ENCODE measurements around the gene BABAM1.
"Not testable (repeated sequence)": the region's sequence is repeated elsewhere in the genome, so short reads cannot be mapped to it uniquely, and the experiment has no call there.

Gene BABAM1

DNA sequence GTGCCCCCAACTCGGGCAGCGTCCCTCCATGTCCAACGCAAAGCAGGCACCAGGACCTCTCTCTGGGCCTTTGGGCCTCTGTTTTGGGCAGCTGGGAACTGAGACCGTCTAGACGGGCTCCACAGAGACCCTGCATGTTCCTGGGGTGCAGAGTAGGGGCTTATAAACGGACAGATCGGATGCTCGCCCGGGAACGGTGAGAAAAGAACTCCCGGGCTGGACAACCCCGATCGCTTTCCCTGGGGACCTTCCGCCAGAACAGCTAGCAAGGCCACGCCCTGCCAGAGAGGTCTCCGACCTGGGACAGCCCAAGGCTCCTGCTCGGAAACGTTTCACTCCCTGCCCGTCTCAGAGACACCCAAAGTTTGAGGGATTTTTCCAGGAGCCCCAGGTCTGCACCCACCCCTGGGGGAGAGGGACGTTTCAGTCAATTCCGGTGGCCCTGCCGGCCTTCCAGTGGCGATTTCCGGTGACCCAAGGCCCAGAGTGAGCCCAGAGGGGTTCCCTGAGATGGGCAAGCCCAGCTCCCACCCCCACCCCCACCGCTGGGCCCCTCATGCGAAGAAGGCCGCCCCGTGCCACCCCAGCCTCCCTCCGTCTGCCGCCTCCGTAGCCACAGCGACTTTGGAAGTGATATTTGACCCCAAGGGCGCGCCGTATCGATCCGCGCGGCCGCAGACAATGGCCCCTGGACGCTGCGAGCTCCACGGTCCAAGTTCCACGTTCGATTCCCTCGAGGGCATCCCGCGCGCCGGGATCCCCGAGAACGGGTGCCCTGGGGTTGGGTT is 23.2 kb upstream of the BABAM1 start:
- no peak for DNase-seq

DNA sequence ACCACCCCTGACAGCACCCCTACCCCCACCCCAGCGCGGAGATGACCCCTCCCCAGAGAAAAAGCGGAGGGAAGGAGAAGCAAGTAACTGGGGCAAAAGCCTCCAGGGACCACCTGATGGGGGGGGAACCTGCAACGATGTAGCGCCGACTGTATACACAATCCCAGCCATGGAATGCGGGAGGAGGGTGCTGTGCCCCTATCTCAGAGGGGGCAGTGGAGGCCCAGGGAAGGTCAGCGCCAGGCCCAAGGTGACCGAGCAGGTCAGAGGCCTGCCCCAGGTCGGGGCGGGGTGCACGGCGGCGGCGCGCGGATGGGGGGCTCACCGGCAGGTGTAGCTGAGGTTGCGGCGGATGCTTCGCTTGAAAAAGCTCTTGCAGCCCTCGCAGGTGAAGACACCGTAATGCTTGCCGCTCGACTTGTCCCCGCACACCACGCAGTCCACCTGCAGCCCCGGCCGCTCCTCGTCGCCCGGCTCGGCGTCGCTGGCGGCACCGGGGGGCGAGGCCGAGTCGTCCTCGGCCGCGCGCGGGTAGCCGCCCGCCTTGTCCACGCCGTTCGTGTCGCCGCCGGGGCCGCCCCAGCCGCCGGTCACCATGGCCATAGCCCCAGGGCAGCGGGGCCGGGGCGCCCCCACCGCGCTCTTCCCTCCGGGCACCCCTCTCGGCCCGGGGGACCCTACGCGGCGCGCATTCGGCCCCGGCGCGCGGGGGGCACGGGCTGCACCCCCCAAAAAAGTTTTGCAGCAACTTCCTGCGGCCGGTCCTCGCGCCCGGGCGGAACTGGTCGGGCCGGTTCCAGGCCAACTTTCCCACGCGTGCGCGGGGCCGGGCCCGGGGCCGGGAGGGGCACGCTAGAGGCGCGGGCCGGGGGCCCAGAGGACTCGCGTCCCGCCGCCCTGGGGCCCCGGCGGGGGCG is 22.4 kb upstream of the BABAM1 start:
- DNase-seq = no peak

DNA sequence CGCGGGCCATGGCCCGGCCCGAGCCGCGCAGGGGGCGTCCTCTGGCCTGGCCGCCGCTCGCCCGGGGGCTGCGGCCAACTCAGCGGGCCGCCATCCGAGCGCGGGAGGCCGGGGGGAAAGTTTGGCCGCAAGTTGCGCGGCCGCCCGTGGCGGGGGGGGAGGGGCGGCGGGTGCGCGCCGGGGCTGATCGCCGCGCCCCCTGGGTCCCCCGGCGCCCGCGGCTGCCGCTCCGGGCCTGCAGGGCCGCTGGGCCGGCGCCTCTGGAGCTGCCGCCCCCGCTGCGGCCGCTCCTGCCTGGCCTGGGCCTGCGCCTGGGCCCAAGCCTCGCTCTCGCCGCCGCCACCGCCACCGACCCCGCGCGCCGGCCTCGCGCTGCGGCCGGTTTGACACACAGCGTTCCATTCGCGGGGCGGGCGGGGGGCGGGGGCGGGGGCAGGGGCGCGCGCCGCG is 21.7 kb upstream of the BABAM1 start, which contains the start of gene NR2F6:
Gene NR2F6 (minus strand): TSS at position 385 of the 450 bp plus-strand sequence. CDS start 699 bp downstream, outside the sequence.
- DNase-seq = no peak

DNA sequence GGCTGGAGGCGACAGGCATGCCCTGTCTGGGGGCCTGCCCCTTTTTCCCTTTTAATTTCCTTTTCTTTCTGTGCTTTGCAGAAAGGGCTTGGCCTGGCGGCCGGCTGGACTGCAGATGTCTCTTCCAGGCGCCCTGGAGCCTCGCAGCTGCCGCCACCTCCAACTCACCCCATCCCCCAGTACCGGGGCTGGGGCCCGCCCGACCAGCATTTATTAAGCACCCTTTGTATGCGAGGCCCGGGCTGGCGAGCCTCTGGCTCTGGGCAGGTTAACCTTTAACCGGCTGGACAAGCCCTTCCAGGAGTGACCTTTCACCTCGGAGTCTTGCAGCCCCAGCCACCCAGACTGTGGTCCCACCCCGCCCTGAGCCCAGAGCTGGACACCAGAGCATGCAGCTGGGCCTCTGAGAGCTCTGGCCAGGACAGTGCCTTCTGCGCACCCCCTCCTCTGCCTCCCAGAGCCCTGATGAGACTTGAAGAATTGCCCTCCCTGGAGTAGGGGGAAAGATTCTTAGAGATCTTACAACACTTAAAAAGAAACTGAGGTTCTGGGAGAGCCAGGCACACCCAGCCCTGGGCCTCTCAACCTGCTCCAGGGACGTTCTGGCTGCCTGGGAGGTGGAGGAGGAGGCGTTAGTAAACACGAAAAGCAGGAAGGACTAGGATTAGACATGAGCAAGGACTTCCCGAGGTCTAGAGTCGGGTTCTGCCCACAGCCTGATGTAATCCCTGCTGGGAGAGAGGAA is 20.4 kb upstream of the BABAM1 start:
- no peak for DNase-seq

- no peak for DNase-seq
Measured at GRCh38 chr19:17248011-17248776, 19.0 kb upstream of the BABAM1 start.

DNA sequence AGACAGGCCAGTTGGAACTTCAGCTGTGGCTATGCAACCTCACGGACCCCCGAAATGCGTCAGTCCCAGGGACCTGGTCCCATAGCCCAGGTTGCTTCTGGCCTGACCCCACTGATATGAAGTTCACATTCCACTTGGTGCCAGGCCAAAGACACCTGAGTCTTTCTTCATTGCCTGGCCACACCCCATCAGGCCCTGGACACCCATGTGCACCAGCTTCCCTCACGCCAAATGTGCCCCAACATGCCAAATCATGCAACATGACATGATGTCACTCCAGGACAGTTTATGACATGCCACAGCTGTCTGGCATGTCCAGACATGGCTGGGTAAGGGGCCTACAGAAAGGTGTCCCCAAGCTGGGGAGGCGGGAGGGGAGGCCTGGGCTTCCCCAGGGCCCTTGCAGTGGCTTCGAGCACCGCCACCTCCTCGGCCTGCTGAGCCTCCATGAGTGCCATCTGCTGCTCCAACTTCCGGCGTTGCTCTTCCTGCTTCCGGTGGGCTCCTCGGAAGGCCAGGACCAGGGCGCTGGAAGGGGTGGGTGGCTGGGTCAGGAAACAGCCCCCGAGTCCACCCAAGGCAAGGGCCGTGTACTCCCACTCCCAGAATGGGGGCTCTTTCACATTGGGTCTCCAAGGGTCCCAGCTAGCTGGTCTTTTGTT is 17.2 kb upstream of the BABAM1 start:
- DNase-seq = no peak

- no peak for DNase-seq
Measured at GRCh38 chr19:17254636-17255035, 12.6 kb upstream of the BABAM1 start.

GRCh38 chr19:17255150-17255621 is 12.1 kb upstream of the BABAM1 start:
- DNase-seq = no peak

DNA sequence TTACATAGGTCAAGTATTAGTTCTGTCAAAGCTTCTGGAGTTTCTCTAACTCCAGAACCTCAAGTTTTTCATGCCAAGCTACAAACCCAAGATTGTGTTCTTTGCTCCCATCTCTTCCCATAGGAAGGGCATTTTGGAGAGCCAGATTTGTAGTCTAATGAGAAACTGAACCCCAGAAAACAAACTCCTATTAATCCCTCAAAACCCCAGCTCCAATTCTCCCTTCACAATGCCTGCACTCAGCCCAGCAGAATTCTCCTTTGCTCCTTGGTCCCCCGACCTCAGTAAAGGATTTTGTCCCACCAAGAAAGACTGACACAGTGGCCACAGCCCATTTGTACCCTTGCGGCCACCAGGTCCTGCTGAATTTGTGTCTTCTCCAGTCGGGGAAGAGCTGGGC is 11.1 kb upstream of the BABAM1 start:
- DNase-seq = no peak

GRCh38 chr19:17259118-17259780 is 8.0 kb upstream of the BABAM1 start:
- no peak for DNase-seq

DNA sequence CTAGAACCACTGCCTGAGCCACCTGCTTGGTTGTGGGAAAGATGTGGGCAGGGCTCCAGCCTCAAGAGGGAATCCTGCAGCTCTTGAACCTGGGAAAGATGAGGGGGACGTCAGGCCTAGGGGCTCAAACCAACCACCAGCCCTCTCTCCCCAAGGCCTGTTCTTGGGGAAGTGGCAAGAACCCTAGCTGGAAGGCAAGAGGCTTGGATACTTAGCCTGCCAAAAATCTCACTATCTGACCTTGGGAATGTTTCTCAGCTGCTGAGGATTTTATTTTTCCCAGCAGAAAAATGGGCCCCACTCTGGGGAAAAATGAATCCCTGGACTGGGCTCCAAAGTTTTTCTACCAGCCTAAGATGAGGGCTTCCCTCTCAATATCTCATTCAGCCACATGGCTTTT is 7.3 kb upstream of the BABAM1 start:
- DNase-seq = no peak

DNA sequence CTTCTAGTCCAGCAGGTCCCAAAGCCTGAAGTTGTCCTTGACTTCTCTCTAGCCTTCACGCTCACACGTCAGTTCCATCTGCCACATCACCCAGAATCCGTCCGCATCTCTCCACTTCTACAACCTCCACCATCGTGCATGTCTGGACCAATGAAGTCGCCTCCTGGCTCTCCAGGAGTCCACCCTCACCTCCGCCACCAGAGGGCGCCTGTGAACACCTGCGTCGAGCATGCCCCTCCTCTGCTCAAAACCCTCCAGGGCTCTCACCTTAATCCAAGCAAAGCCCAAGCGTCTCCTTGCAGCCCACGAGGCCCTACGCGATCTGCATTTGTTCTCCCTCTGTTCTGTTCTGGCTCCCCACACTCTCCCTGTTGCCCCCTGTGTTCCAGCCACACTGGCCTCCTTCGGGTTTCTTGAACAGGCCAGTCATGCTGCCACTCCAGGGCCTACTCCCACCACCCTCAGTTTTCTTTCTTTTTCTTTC is 6.4 kb upstream of the BABAM1 start:
- no peak for DNase-seq

GRCh38 chr19:17262557-17262956 is 4.7 kb upstream of the BABAM1 start:
- no peak for DNase-seq

GRCh38 chr19:17263712-17264640 is 3.3 kb upstream of the BABAM1 start:
- DNase-seq = no peak

DNA sequence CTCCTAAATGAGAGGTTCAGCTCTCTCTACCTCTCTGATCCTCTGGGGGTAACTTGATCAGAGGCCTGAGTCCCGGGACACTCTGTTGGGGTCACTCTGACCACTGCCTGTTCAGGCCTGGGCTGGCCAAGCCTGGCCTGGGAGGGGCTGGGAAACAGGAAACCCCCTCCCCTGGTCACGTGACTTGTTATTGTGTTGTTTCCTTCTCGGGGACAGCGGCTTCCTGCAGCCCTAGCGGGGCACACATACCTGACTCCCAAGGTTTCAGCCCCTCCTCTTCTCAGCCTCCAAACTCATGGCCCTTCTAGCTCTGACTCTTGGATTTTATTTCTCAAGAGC is 2.6 kb upstream of the BABAM1 start, which contains the start of gene USHBP1:
Gene USHBP1 (minus strand): TSS at position 105 of the 339 bp plus-strand sequence. CDS start 446 bp downstream, outside the sequence.
- DNase-seq = no peak

GRCh38 chr19:17266026-17266425 is 1.2 kb upstream of the BABAM1 start:
- no peak for DNase-seq

DNA sequence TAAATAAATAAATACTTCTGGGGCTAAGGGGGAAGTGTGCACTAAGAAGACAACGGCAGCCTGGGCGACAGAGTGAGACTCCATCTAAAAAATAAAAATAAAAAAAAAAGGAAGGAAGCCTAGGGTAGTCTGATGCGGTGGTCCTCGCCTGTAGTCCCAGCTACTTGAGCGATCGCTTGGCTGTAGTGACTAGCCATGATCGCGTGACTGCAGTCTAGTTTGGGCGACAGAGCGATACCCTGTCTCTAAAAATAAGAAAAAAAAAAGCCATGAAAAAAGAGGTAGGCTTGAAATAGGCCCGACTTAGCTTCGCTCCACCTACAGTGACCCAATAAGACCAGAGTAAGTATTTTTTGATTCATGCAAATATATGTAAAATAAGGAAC is 661 bp upstream of the BABAM1 start:
- no peak for DNase-seq

- DNase-seq = no peak
Measured at GRCh38 chr19:17268754-17269153, 1.5 kb downstream of the BABAM1 start.

DNA sequence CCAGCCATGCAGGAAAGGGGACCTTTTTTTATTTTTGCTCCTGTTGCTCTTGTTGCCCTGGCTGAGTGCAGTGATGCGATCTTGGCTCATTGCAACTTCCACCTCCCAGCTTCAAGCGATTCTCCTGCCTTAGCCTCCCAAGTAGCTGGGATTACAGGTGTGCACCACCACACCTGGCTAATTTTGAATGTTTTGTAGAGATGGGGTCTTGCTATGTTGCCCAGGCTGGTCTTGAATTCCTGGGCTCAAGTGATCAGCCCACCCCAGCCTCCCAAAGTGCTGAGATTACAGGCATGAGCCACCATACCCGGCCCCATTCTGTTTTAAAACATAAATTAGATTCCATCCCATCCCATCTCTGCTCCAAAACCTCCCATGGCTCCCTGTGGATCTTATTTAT is 7.6 kb downstream of the BABAM1 start:
- DNase-seq = not testable (repeated sequence)
